ENCODE measurements around the gene PDLIM7. TPM values are rescaled to one million over a fixed set of nuclear protein-coding genes. Genes with fewer than 3 reads are reported as not detected.

The PDLIM7 gene
- total RNA-seq, 1 donor from 2014 or later: 118 TPM

DNA sequence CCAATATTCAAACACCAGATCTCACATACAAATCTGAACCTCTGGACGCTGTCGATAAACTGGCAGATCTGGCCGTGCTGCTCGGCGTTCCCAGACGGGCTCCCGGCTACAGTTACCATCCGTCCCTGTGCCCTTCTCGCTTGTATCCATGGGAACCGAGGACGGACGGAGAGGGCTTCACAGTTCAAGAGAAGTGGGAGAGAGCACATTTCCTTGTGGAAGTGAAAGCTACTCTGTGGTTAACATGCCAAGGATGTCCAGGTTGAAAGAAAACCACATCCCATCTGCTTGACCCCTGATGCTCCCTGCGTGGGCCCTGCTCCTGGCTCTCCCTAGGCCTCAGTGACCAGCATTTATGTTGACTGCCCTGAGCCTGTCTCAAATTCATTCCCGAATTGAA lies 17.6 kb downstream of the PDLIM7 start:
- peaks cover 58% of the 10 kb centered on the region for H3K4me1 ChIP-seq
- H3K4me3 ChIP-seq: no peak overlapping the region
- peaks cover 0 to under 1% of the 10 kb centered on the region in 2 donors for H3K36me3 ChIP-seq
- no peaks in the 10 kb centered on the region for H3K27me3 ChIP-seq
- intact Hi-C loops (cut with DNase I): no loop called here
- no peak for DNase-seq (ENCODE audit: extremely low spot score in 2 of 2)
- H3K9me3 ChIP-seq: no peaks in the 10 kb centered on the region
- H3K27ac ChIP-seq: peak overlapping the region; percentile 53
- TF ChIP-seq POLR2AphosphoS5 (IDR thresholded peaks at IDR 0.05; ENCODE audit: insufficient read depth in 1 of 2, low read depth in 1 of 2): no peak
- TF ChIP-seq, protein P1, sequence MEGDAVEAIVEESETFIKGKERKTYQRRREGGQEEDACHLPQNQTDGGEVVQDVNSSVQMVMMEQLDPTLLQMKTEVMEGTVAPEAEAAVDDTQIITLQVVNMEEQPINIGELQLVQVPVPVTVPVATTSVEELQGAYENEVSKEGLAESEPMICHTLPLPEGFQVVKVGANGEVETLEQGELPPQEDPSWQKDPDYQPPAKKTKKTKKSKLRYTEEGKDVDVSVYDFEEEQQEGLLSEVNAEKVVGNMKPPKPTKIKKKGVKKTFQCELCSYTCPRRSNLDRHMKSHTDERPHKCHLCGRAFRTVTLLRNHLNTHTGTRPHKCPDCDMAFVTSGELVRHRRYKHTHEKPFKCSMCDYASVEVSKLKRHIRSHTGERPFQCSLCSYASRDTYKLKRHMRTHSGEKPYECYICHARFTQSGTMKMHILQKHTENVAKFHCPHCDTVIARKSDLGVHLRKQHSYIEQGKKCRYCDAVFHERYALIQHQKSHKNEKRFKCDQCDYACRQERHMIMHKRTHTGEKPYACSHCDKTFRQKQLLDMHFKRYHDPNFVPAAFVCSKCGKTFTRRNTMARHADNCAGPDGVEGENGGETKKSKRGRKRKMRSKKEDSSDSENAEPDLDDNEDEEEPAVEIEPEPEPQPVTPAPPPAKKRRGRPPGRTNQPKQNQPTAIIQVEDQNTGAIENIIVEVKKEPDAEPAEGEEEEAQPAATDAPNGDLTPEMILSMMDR (IDR thresholded peaks at IDR 0.05): no peak

DNA sequence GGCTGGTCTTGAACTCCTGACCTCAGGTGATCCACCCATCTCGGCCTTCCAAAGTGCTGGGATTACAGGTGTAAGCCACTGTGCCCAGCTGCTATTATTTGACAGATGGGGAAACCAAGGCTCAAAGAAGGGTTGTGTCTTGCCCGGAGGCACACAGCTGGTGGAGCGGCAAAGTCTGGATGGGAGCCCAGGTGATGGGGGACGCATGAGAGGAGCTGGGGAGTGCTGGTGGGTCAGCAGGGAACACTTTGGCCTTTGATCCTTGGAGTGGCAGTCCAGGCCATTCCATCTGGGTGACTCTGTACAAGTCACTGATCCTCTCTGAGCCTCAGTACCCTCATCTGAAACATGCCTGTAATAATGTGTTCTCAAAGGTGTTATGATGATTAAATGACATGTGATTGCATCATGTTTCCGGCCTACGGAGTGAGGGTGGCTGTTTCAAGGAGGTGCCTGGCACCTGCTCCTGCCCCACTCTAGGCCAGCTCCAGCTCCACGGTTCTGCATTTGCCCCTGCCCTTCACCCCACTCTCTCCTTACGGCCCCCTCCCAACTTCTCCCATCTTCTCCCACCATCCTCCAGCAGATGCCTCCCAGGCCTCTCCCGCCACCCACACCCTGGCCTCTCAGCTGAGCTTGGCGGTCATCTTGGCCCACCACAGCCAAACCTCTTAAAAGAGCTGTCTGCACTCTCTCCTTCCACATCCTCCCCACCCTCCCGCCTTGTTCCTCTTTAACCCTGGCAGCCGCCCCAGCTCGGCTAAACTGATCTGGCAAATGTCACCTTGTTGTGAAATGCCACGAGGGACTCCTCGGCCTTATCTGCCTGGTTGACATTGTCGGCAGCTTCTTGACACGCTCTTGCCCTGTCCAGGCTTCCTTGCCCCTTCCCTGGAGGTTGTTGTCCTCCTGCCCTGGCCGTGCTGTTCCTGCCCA lies 18.4 kb downstream of the PDLIM7 start:
- TF ChIP-seq POLR2A (IDR thresholded peaks at IDR 0.05) (no peak), POLR2AphosphoS5 (IDR thresholded peaks at IDR 0.05; ENCODE audit: insufficient read depth in 1 of 2, low read depth in 1 of 2) (peak in 1 of 2 donors; percentile 72)
- TF ChIP-seq, protein P1 (IDR thresholded peaks at IDR 0.05): no peak
- intact Hi-C loops (cut with DNase I): no loop called here

DNA sequence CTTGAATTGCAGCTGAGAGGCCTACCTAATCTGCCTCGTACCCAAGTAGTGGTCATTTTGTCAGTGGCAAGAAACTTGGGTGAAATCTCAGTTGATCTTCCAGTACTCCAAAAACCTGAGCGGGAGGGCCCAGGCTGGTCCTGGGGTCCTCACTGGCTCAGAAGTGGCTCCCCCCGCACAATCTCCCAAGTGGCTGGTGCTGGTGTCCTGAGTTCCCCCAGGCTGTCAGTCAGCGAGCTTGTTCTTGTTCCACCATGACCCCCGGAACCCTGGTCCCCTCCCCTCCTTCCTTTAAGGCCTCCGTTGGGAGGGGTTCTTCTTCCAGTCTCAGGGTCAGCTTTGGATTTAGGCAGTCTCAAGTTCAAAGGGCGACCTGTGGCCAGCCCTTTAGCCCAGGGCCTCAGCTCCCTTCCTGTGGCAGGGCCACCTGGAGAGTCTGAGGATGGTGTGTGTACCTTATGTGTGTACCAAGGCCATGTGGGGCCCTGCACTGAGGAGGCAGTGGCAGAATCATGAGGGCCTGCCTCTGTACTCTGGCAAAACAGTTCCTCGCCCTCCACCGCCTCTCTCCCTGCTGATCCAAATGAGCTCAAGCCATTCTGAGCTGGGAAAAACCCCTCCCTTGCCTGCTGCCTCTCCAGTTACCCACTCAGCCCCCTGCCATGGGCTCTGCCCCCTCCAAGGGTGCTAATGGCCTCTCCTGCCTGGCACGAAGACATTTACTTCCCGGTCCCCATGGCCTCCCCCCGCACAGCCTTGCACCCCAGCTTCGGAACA lies 19.5 kb downstream of the PDLIM7 start:
- Histone ChIP-seq H3K36me3 (no peaks in the 10 kb centered on the region), H3K4me3 (no peak overlapping the region), H3K27me3 (no peaks in the 10 kb centered on the region), H3K27ac (peak overlapping the region; percentile 53), H3K9me3 (no peaks in the 10 kb centered on the region), H3K4me1 (peaks cover 62% of the 10 kb centered on the region)
- intact Hi-C loops (cut with DNase I): no loop called here
- peak in 1 of 2 donors; percentile 12 for TF ChIP-seq POLR2AphosphoS5 (IDR thresholded peaks at IDR 0.05; ENCODE audit: insufficient read depth in 1 of 2, low read depth in 1 of 2)
- no peak for TF ChIP-seq POLR2A (IDR thresholded peaks at IDR 0.05)
- no peak for DNase-seq (ENCODE audit: extremely low spot score in 2 of 2)

More for the DNA sequence above, 18.4 kb downstream of the PDLIM7 start:
- no peak for DNase-seq (ENCODE audit: extremely low spot score in 2 of 2)
- Histone ChIP-seq H3K4me3 (no peak overlapping the region), H3K4me1 (peaks cover 60% of the 10 kb centered on the region), H3K27ac (peak overlapping the region; percentile 53), H3K36me3 (no peaks in the 10 kb centered on the region), H3K9me3 (no peaks in the 10 kb centered on the region), H3K27me3 (no peaks in the 10 kb centered on the region)

DNA sequence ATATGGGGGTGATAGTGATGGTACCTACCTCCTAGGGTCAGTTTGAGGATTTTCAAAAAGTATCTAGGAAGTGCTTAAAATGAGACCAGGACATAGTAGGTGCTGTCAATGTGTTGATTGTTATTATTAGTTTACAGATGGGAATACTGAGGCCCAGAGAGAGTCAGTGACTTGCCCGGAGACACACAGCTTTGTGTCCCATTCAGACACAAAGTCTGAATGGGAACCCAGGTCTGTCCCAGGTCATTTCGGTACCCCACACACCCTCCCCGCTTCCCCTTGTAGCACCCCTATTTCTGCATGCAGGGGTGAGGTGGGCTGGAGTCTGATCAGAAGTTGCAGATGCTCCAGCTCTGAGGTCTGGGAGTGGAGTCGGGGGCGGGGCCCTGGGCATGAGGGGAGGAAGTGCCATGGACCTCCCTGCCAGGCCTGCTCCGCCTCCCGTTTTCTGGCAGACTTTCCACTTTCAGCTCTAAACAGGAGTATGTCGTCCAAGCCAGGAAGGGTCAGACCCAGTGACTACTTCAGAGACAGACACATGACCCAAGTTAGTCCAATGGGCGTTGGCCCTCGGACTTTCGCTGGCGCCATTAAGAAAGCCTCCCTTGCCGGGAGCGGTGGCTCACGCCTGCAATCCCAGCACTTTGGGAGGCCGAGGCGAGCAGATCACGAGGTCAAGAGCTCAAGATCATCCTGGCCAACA lies 20.7 kb downstream of the PDLIM7 start:
- Histone ChIP-seq H3K27ac (peak overlapping the region; percentile 53), H3K27me3 (no peaks in the 10 kb centered on the region), H3K4me3 (no peak overlapping the region), H3K9me3 (no peaks in the 10 kb centered on the region), H3K36me3 (no peaks in the 10 kb centered on the region), H3K4me1 (peaks cover 74% of the 10 kb centered on the region)
- intact Hi-C loops (cut with DNase I): no loop called here
- TF ChIP-seq, protein P1 (IDR thresholded peaks at IDR 0.05): no peak
- TF ChIP-seq POLR2AphosphoS5 (IDR thresholded peaks at IDR 0.05; ENCODE audit: insufficient read depth in 1 of 2, low read depth in 1 of 2) (peak in 1 of 2 donors; percentile 66), POLR2A (IDR thresholded peaks at IDR 0.05) (no peak)
- no peak for DNase-seq (ENCODE audit: extremely low spot score in 2 of 2)

Measured in vagina (tissue), 2 donors.